Bronchial epithelial cell (primary cell): ENCODE results near the gene DNAJB8. TPM values are rescaled to one million over a fixed set of nuclear protein-coding genes. Genes with fewer than 3 reads are reported as not detected.

Experiments used
- DNase-seq: peaks from one replicate; pipeline ENCODE4 v3.0.0-alpha.2; 2010; ENCODE audit warnings: low read depth
- FAIRE-seq: peaks from 2 replicates; lab custom pipeline; 2011; peaks lifted over from hg19 to GRCh38; lab: Jason Lieb, UNC
- H3K27me3 ChIP-seq: 2 replicates; pipeline ENCODE4 v1.5.1; 2011; ENCODE audit warnings: low read length; ENCODE audit not compliant: control insufficient read depth, insufficient read depth
- H3K36me3 ChIP-seq: 2 replicates; pipeline ENCODE4 v1.5.1; 2011; ENCODE audit warnings: low read length; ENCODE audit not compliant: control insufficient read depth, insufficient read depth
- H3K4me3 ChIP-seq: 2 replicates; pipeline ENCODE4 v1.5.1; 2011; ENCODE audit warnings: mild to moderate bottlenecking, low read depth, low read length, control low read depth
- CTCF ChIP-seq: IDR thresholded peaks from 2 replicates; pipeline ENCODE4 v1.5.1; 2011; ENCODE audit warnings: mild to moderate bottlenecking, moderate library complexity, low read length, control low read depth, inconsistent platforms; ENCODE audit not compliant: insufficient read depth, severe bottlenecking
- total RNA-seq: library from RNA; depleted of rRNA; stranded (reverse); fragments of >200 nt; gene quantifications from 2 replicates; pipeline ENCODE4 v1.2.1, GENCODE V29; 2014

DNAJB8 gene
- total RNA-seq, 1 donor from 2014 or later, result not detected

- DNase-seq (no peak), FAIRE-seq (no peak)
- H3K27me3 ChIP-seq, result peaks cover 12% of the 10 kb centered on the region
- no peak for TF ChIP-seq CTCF
- no peaks in the 10 kb centered on the region for H3K36me3 ChIP-seq
- no peak overlapping the region for H3K4me3 ChIP-seq
Observed at GRCh38 chr3:128501431-128501830, 34.7 kb upstream of the DNAJB8 start.

- Histone ChIP-seq H3K4me3 (no peak overlapping the region), H3K27me3 (peaks cover 17% of the 10 kb centered on the region), H3K36me3 (no peaks in the 10 kb centered on the region)
- no peak for TF ChIP-seq CTCF
- DNase-seq (no peak), FAIRE-seq (no peak)
Observed at GRCh38 chr3:128500556-128500955, 33.9 kb upstream of the DNAJB8 start.

- H3K36me3 ChIP-seq, result no peaks in the 10 kb centered on the region
- DNase-seq, result no peak
Observed at GRCh38 chr3:128499724-128500275, 33.1 kb upstream of the DNAJB8 start.

GRCh38 chr3:128498901-128499530 is 32.3 kb upstream of the DNAJB8 start:
- FAIRE-seq, result no peak
- Histone ChIP-seq H3K27me3 (peaks cover 22% of the 10 kb centered on the region), H3K4me3 (no peak overlapping the region), H3K36me3 (no peaks in the 10 kb centered on the region)
- no peak for DNase-seq
- no peak for TF ChIP-seq CTCF

More at GRCh38 chr3:128499724-128500275, 33.1 kb upstream of the DNAJB8 start:
- TF ChIP-seq CTCF, result no peak
- Histone ChIP-seq H3K27me3 (peaks cover 19% of the 10 kb centered on the region), H3K4me3 (no peak overlapping the region)
- no peak for FAIRE-seq

GRCh38 chr3:128498127-128498626 is 31.5 kb upstream of the DNAJB8 start:
- no peaks in the 10 kb centered on the region for H3K36me3 ChIP-seq
- TF ChIP-seq CTCF, result no peak
- FAIRE-seq, result no peak
- H3K27me3 ChIP-seq, result peaks cover 28% of the 10 kb centered on the region
- no peak for DNase-seq
- no peak overlapping the region for H3K4me3 ChIP-seq
